Activated gamma-delta T cell treated with anti-CD3 and anti-CD28 coated beads, Interleukin-2, amount 50 U/mL, for 16 hours (primary cell): ENCODE measurements around the gene EIF4E.
"Not testable (repeated sequence)": the region's sequence is repeated elsewhere in the genome, so short reads cannot be mapped to it uniquely, and the experiment has no call there.

Experiments used
- DNase-seq: peaks from one replicate; pipeline ENCODE4 v3.0.0-alpha.2; 2020; ENCODE audit warnings: low read depth

The EIF4E gene

GRCh38 chr4:98930311-98930865 lies 1.5 kb upstream of the EIF4E start:
- no peak for DNase-seq

- DNase-seq: peak; percentile 14
Observed at GRCh38 chr4:98929341-98930267, 671 bp upstream of the EIF4E start.

DNA sequence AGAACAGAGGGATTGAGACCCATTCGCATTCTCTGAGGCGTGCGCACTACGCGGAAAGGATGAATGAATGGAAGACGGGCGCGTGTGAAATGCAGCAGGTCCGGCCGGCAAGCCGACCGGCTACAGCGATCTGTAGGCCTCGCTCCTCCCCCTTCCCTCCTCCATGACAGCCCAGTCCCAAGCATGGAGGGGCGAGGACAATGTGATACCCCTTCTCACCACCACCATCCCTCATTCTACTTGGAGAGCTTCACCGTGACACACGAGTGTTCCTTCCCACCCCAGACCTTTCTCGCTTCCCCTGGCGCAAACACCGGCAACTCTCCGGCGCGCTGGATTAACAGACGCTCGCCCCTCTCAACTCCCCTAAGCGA lies 815 bp downstream of the EIF4E start:
- peak; percentile 52 for DNase-seq

DNA sequence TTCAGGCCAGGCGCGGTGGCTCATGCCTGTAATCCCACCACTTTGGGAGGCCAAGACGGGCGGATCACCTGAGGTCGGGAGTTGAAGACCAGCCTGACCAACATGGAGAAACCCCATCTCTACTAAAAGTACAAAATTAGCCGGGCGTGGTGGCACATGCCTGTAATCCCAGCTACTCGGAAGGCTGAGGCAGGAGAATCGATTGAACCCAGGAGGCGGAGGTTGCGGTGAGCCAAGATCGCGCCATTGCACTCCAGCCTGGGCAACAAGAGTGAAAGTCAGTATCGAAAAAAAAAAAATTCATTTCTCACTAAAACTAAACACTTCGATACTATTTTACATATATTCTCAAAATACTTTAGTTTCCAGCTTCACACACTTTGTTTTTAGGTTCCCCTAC lies 2.7 kb downstream of the EIF4E start:
- DNase-seq: not testable (repeated sequence)

- DNase-seq: no peak
Observed at GRCh38 chr4:98921292-98921691, 7.6 kb downstream of the EIF4E start.

GRCh38 chr4:98919996-98920395 lies 8.9 kb downstream of the EIF4E start:
- DNase-seq: no peak

GRCh38 chr4:98910728-98911127 lies 18.2 kb downstream of the EIF4E start:
- DNase-seq: not testable (repeated sequence)

DNA sequence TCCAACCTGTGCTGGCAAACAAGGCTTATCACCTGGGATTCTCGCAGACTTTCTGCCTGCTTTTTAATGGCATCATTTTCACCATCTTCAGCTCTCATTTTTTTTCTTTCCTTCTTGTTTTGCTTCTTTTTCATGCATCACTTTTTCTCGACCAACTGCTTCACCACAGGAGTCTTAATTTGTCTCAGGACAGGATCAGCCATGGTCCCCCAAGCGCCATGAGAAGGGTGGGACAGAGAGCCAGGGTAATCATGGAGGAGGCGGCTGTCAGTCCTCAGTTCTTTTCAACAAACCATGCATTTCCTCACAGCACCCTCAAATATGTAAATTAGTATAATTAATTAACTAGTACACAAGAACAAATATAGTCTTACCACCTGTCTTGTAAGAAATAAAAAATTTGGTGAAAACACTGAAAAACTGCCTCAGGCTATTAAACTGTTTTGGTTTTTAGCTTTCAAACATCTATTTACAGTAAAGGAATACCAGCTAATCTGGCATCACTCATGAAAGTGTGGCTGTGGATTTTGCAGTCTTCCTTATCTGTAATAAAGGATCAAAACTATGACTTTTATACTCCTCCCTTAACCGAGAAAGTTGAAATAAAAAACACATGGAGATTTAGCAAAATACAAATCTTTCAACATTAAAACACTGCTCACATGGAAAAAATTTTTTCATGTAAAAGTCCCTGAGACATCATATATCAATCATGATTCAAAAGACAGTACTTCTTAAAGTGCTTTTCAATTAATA lies 19.1 kb downstream of the EIF4E start:
- no peak for DNase-seq

GRCh38 chr4:98908703-98909262 lies 20.1 kb downstream of the EIF4E start:
- DNase-seq: no peak

DNA sequence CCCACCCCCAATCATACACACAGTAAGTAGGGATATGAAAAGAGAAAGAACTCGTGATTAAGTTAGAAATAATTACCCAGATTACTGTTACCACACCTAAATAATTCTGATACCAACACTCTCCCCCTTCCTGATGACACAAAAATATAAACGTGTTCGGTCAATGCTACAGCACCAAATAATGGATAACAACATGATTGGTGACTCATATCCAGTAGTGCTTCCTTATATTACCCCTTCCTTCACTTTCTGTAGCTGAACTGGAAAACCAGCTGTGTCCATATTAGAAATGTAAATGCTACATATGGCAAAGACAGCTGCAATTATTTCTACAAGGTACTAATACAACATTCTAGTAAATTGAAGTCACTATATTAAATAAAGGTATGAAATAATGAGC lies 20.8 kb downstream of the EIF4E start:
- no peak for DNase-seq

DNA sequence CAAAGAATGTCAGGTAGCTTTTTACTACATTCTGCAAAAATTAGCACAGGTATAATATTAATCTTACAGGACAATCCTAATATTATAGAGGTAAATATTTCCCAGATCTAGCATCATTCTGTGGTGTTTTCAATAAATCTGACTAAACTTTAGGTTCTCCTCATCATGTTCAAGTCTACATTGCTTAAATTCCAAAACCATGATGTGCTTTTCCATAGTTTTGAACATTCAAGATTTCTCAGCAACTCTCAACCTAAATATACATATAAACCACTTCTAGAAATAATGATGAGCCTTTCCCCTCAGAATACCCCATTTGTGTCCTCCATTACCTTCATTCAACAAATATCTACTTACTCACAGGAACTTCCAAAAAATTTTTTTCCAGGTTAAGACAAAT lies 23.1 kb downstream of the EIF4E start:
- no peak for DNase-seq

- DNase-seq: no peak
Observed at GRCh38 chr4:98905297-98905696, 23.6 kb downstream of the EIF4E start.

DNA sequence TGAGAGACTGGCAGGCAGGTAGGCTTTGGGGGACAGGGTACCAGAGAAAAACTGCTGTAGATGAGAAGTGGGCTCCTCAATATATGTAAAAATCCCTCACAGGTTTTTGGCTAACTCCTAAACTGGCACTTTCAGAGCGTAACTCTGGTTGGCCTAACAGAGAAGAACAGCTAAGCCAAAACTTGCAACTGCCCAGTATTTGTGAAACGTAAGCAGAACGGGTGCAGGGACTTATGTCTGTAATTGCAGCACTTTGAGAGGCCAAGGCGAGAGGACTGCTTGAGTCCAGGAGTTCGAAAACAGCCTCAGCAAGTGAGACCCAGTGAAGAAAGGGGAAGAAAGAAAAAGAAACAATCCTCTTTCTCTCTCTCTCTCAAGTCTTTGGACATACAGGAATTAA lies 25.0 kb downstream of the EIF4E start:
- DNase-seq: no peak

GRCh38 chr4:98903561-98903960 lies 25.4 kb downstream of the EIF4E start:
- DNase-seq: no peak

DNA sequence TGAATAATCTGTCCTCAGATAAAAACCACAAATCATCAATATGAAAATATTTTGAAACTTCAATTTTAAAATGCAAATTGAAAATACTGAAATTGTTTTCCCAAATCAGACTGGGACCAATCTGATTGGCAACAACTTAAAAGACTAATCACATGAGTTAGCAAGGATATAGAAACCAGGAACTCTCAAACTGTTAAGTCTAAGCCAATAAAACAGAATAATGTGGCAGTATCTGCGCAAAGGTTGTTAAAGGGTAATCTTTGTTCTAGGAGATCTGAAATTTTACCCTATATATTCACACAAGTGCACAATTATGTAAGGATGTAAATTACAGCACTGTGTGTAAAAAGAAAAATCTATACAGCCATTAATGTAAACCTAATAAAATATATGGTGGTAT lies 29.7 kb downstream of the EIF4E start:
- no peak for DNase-seq

- DNase-seq: no peak
Observed at GRCh38 chr4:98891478-98892337, 37.2 kb downstream of the EIF4E start.

DNA sequence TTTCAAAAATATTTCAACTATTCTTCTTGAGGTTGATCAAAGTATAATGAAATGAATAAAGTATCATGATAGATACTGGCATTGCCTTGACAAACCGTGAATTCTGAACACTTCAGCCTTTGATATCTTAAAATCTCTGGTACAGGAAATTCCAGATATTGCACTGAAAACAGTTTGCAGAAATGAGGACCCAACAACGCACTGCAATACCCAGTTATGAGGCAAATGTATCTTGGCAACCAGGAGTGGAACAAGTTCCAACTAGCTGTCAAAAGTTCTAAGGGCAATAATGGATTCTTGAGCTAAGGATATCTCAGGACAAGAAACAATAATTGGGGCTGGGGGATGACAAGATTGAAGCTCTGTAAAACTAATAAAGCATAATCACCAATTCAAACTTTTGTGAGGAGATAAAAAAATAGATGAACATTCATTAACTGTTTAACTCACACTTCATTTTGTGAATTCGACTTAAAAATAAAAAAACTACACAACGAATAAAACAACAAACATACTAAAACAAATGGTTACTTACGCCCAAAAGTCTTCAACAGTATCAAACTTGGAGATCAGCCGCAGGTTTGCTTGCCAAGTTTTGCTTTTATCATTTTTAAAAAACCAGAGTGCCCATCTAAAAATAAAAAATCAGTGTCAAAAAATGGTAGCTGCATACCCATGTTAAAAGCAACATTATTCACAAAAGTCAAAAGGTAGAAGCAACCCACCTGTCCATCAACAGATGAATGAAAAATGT lies 38.1 kb downstream of the EIF4E start:
- no peak for DNase-seq

DNA sequence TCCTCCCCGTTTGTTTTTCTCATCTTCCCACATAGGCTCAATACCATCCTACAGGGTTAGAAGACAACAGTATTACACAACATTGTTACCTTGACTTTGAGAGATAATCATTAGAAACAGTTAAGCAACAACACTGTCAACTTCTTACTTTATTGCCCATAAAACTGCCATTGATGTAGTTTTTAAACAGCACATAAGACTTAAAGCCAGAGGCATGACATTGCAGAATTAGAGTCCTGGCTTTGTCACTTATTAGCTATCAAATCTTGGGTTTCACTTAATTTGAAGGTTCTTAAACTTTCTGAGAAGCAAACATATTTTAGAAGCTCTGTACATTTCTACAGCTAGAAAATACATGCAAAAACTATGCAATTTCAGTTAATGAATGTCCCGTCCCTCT lies 41.8 kb downstream of the EIF4E start:
- no peak for DNase-seq

- DNase-seq: not testable (repeated sequence)
Observed at GRCh38 chr4:98886382-98886781, 42.6 kb downstream of the EIF4E start.

- not testable (repeated sequence) for DNase-seq
Observed at GRCh38 chr4:98880884-98881283, 48.0 kb downstream of the EIF4E start.

GRCh38 chr4:98879515-98879914 lies 49.4 kb downstream of the EIF4E start:
- no peak for DNase-seq
